ENCODE measurements around the gene BACH2.
"Not testable (repeated sequence)": the region's sequence is repeated elsewhere in the genome, so short reads cannot be mapped to it uniquely, and the experiment has no call there.

The BACH2 gene

GRCh38 chr6:90183587-90184333 lies 112.9 kb downstream of the BACH2 start:
- no peak for DNase-seq (ENCODE audit: low spot score)

GRCh38 chr6:90180526-90180925 lies 116.1 kb downstream of the BACH2 start:
- DNase-seq (ENCODE audit: low spot score) = no peak

GRCh38 chr6:90179190-90180169 lies 117.2 kb downstream of the BACH2 start:
- no peak for DNase-seq (ENCODE audit: low spot score)

GRCh38 chr6:90178384-90178855 lies 118.2 kb downstream of the BACH2 start:
- DNase-seq (ENCODE audit: low spot score) = no peak

GRCh38 chr6:90177544-90178383 lies 118.9 kb downstream of the BACH2 start:
- no peak for DNase-seq (ENCODE audit: low spot score)

- no peak for DNase-seq (ENCODE audit: low spot score)
Measured at GRCh38 chr6:90175627-90176538, 120.8 kb downstream of the BACH2 start.

- DNase-seq (ENCODE audit: low spot score) = no peak
Measured at GRCh38 chr6:90173262-90173925, 123.2 kb downstream of the BACH2 start.

GRCh38 chr6:90170601-90171000 lies 126.0 kb downstream of the BACH2 start:
- DNase-seq (ENCODE audit: low spot score) = no peak

- DNase-seq (ENCODE audit: low spot score) = no peak
Measured at GRCh38 chr6:90169374-90169773, 127.3 kb downstream of the BACH2 start.

GRCh38 chr6:90168693-90169131 lies 127.9 kb downstream of the BACH2 start:
- DNase-seq (ENCODE audit: low spot score) = peak; percentile 41

GRCh38 chr6:90167514-90168379 lies 128.9 kb downstream of the BACH2 start:
- no peak for DNase-seq (ENCODE audit: low spot score)

- not testable (repeated sequence) for DNase-seq (ENCODE audit: low spot score)
Measured at GRCh38 chr6:90166155-90166924, 130.3 kb downstream of the BACH2 start.

GRCh38 chr6:90162648-90163387 lies 133.8 kb downstream of the BACH2 start:
- no peak for DNase-seq (ENCODE audit: low spot score)

GRCh38 chr6:90160013-90160412 lies 136.6 kb downstream of the BACH2 start:
- DNase-seq (ENCODE audit: low spot score) = no peak

- DNase-seq (ENCODE audit: low spot score) = no peak
Measured at GRCh38 chr6:90159452-90159851, 137.2 kb downstream of the BACH2 start.

GRCh38 chr6:90158936-90159335 lies 137.7 kb downstream of the BACH2 start:
- no peak for DNase-seq (ENCODE audit: low spot score)

GRCh38 chr6:90157441-90157840 lies 139.2 kb downstream of the BACH2 start:
- DNase-seq (ENCODE audit: low spot score) = no peak

GRCh38 chr6:90156861-90157260 lies 139.8 kb downstream of the BACH2 start:
- no peak for DNase-seq (ENCODE audit: low spot score)

Data from AG20443 (cell line).